Measurements from ENCODE around the gene RIMKLB. TPM values are rescaled to one million over a fixed set of nuclear protein-coding genes. Genes with fewer than 3 reads are reported as not detected.

Gene RIMKLB, protein sequence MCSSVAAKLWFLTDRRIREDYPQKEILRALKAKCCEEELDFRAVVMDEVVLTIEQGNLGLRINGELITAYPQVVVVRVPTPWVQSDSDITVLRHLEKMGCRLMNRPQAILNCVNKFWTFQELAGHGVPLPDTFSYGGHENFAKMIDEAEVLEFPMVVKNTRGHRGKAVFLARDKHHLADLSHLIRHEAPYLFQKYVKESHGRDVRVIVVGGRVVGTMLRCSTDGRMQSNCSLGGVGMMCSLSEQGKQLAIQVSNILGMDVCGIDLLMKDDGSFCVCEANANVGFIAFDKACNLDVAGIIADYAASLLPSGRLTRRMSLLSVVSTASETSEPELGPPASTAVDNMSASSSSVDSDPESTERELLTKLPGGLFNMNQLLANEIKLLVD
- 63.9 TPM for polyA plus RNA-seq (2013, experiment 1 of 4)
- polyA plus RNA-seq (2013, experiment 2 of 4), result 83.0 TPM
- 57.0 TPM for polyA plus RNA-seq (2013, experiment 3 of 4)
- polyA plus RNA-seq (2013, experiment 4 of 4), result 67.2 TPM

DNA sequence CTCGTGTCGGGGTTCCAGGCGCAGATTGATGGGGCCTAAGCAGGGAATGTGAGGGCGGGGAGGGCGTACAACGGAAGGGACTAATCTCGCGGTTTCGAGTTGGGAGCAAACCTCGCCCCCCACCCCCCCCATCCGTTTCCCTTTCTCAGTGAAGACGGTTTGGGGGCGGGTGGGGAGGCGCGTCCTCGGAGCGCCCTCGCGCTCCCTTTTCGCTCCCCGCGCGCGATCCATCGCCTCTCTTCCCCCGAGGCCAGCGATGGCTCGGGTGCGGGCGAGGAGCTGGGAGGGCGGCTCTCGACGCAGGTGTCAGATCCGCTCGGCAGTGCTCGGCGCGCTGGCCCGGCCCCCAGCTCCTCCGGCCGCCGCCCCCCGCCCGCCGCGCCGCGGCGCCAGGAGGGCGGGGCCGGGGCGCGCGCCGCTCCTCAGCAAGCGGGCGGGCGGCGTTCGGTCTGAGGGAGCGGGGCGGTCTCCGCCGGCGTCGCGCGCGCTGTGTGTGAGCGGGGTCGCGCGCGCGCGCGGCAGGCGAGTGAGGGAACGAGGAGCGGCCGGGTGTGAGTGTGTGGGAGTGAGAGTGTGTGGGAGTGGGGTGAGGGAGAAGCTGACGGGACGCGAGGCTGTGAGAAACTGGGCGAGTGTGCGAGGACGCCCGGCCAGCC is at the start of gene RIMKLB:
Gene RIMKLB, plus strand, starts transcription at position 516 of the 656 bp plus-strand sequence. CDS start 15,876 bp downstream, outside the sequence.
- H3K4me3 ChIP-seq (ENCODE audit: insufficient read depth, low read depth, low read length), result peak within 1 kb of the TSS; percentile 78
- H3K27me3 ChIP-seq (ENCODE audit: control insufficient read depth, insufficient read depth, low read length, poor library complexity, severe bottlenecking), result no peaks in the 10 kb centered on the region
- peaks cover 12% of the 10 kb centered on the region for H3K4me1 ChIP-seq (ENCODE audit: control insufficient read depth, insufficient read depth, low read length)
- no peaks in the 10 kb centered on the region for H3K9me3 ChIP-seq (ENCODE audit: control insufficient read depth, low read length)
- no peaks in the 10 kb centered on the region for H3K36me3 ChIP-seq (ENCODE audit: control insufficient read depth, insufficient read depth, low read length)
- peak within 1 kb of the TSS; percentile 95 for H3K27ac ChIP-seq (ENCODE audit: insufficient read depth, low read depth, low read length, poor library complexity, severe bottlenecking)
- WGBS, 2 experiments, result 0 to 1% methylated on average over 88 of the region's 88 CpGs

DNA sequence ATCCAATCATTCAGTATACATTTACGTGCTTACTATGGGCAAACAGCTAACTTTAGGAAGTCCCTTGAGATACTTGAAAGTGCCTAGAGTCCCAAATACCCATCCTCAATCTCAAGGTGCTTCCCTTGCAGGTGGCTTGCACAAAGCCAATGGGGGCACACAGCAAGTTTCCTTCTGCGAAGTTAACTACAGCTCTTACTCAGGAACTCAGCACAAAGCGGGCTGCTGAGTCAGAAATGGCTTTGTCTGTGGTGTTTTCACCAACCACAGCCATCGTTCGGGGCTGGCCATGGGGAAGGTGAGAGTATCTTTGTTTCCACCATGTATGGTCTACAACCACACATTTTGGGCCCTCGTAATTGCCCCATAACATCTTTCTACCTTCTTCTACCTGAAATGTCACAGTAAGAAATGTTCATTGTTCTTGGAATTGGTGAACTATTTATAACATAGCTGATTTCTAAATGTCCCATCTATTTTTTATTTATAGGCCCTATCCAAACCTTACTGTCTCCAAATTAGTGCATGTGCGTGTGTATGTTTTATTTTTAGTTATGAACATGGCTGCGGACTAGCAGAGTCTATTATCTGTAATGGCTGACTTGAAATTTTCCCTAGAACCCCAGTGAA is 49.1 kb upstream of the RIMKLB start:
- 89% methylated on average over 7 to 8 of the region's 8 CpGs for WGBS, 2 experiments
- H3K9me3 ChIP-seq (ENCODE audit: control insufficient read depth, low read length), result no peaks in the 10 kb centered on the region
- no peaks in the 10 kb centered on the region for H3K4me1 ChIP-seq (ENCODE audit: control insufficient read depth, insufficient read depth, low read length)
- no peaks in the 10 kb centered on the region for H3K27me3 ChIP-seq (ENCODE audit: control insufficient read depth, insufficient read depth, low read length, poor library complexity, severe bottlenecking)
- no peaks in the 10 kb centered on the region for H3K36me3 ChIP-seq (ENCODE audit: control insufficient read depth, insufficient read depth, low read length)
- H3K4me3 ChIP-seq (ENCODE audit: insufficient read depth, low read depth, low read length), result no peak overlapping the region
- H3K27ac ChIP-seq (ENCODE audit: insufficient read depth, low read depth, low read length, poor library complexity, severe bottlenecking), result no peak overlapping the region

DNA sequence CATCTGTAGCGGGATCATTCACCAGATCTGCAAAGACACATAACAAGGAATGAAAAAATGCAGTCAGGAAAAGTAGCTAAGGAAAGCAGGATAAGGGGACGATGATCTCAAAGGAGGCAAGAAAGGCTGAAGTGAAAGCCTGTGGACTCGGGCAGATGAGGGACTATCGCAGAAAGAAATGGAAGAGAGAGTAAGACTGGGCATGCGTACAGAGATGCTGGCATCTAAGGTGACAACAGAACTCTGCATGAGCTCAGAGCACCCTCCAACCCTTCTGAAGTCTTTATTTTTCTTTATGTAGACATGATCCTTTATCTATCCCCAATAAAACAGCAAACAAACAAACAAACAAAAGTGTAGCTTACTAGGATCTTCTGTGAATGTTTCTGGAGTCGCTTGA is 42.4 kb upstream of the RIMKLB start:
- H3K27me3 ChIP-seq (ENCODE audit: control insufficient read depth, insufficient read depth, low read length, poor library complexity, severe bottlenecking), result no peaks in the 10 kb centered on the region
- 94 to 95% methylated on average over 6 of the region's 6 CpGs for WGBS, 2 experiments

DNA sequence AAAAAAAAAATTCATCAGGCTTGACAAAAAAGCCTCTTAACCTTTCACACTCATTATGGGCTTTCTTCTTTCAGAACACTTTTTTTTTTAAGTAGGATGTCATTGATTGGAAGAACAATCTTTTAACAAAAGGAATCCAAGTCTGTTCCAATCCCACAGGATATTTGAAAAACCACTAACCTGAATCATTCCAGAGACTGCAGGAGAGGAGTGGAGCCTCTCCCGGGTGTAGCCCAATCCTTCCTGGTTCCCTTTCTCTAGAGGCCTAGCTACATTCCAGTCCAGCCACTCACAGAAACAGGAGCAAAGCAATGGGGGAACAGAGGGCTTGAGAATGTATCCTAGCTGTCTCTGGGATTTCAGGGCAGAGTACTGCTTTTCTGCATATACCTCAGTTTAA is 39.4 kb upstream of the RIMKLB start:
- Histone ChIP-seq H3K27me3 (ENCODE audit: control insufficient read depth, insufficient read depth, low read length, poor library complexity, severe bottlenecking) (no peaks in the 10 kb centered on the region), H3K4me3 (ENCODE audit: insufficient read depth, low read depth, low read length) (no peak overlapping the region), H3K27ac (ENCODE audit: insufficient read depth, low read depth, low read length, poor library complexity, severe bottlenecking) (no peak overlapping the region), H3K9me3 (ENCODE audit: control insufficient read depth, low read length) (no peaks in the 10 kb centered on the region), H3K4me1 (ENCODE audit: control insufficient read depth, insufficient read depth, low read length) (peaks cover 7% of the 10 kb centered on the region), H3K36me3 (ENCODE audit: control insufficient read depth, insufficient read depth, low read length) (no peaks in the 10 kb centered on the region)
- 29 to 42% methylated on average over 1 of the region's 1 CpG for WGBS, 2 experiments

More for the DNA sequence above, 42.4 kb upstream of the RIMKLB start:
- Histone ChIP-seq H3K4me3 (ENCODE audit: insufficient read depth, low read depth, low read length) (no peak overlapping the region), H3K9me3 (ENCODE audit: control insufficient read depth, low read length) (no peaks in the 10 kb centered on the region), H3K27ac (ENCODE audit: insufficient read depth, low read depth, low read length, poor library complexity, severe bottlenecking) (no peak overlapping the region), H3K36me3 (ENCODE audit: control insufficient read depth, insufficient read depth, low read length) (no peaks in the 10 kb centered on the region), H3K4me1 (ENCODE audit: control insufficient read depth, insufficient read depth, low read length) (no peaks in the 10 kb centered on the region)

DNA sequence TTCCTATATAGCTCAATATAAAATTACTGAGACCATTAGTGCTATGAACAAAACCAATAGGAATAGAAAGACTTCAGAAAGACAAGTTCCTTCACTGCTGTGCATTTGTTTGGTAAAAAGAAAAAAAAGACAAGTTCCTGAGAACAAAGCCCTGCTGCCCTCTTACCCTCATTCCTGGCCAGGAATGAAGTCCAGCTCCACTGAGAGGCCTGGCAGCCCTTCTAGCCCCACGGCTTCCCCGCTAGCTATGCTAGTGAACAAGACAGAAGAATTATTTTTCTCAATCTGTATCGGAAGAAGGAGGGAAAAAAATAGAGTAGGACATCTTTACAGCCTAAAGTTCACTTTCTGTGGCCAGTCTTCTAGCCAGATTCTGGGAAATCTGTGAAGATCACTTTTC is 36.8 kb upstream of the RIMKLB start:
- Histone ChIP-seq H3K27me3 (ENCODE audit: control insufficient read depth, insufficient read depth, low read length, poor library complexity, severe bottlenecking) (no peaks in the 10 kb centered on the region), H3K36me3 (ENCODE audit: control insufficient read depth, insufficient read depth, low read length) (no peaks in the 10 kb centered on the region), H3K27ac (ENCODE audit: insufficient read depth, low read depth, low read length, poor library complexity, severe bottlenecking) (no peak overlapping the region), H3K4me3 (ENCODE audit: insufficient read depth, low read depth, low read length) (no peak overlapping the region), H3K9me3 (ENCODE audit: control insufficient read depth, low read length) (no peaks in the 10 kb centered on the region), H3K4me1 (ENCODE audit: control insufficient read depth, insufficient read depth, low read length) (peaks cover 7% of the 10 kb centered on the region)
- 84 to 93% methylated on average over 3 of the region's 3 CpGs for WGBS, 2 experiments

DNA sequence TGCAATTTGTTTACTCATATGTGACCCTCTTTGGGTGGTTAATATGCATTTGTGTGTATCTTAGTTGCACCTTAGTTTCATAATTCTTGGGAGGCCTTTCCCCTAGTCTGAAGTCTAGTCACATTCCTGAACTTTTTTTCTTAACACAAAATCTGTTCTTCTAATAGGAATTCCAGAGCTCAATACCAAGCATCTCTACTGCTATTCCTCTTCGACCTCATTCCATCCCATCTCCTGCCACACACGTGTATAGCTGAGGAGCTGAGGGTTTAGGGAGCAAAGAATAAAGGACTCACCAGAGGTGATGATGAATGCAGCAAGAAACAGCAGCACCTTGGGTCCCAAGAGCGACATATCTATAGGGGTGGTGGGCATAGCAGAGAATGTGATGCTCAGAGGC is 36.0 kb upstream of the RIMKLB start:
- Histone ChIP-seq H3K27me3 (ENCODE audit: control insufficient read depth, insufficient read depth, low read length, poor library complexity, severe bottlenecking) (no peaks in the 10 kb centered on the region), H3K27ac (ENCODE audit: insufficient read depth, low read depth, low read length, poor library complexity, severe bottlenecking) (no peak overlapping the region), H3K9me3 (ENCODE audit: control insufficient read depth, low read length) (no peaks in the 10 kb centered on the region), H3K36me3 (ENCODE audit: control insufficient read depth, insufficient read depth, low read length) (no peaks in the 10 kb centered on the region), H3K4me1 (ENCODE audit: control insufficient read depth, insufficient read depth, low read length) (peaks cover 7% of the 10 kb centered on the region), H3K4me3 (ENCODE audit: insufficient read depth, low read depth, low read length) (no peak overlapping the region)
- WGBS, 2 experiments, result 87 to 95% methylated on average over 2 to 3 of the region's 3 CpGs

DNA sequence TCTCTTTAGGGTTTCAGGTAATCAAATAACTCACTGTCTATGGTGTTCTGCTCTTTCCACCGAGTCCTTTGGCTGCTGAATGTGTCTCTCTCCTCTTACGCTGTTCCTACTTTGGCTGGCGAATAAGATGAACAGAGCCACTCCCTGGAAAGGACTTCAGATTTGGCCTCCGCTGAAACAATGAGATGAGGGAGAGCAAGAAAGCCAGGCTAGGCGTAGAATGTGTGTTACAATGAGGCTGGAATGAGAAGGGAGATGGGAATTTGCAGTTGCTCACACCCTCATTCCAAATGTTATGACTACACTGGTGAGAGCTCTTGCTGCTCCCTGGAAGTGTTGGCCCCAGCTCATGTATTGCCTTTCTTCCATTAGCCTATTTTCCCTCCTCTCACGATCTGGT is 35.2 kb upstream of the RIMKLB start, which contains the start of gene MFAP5:
Gene MFAP5, minus strand, starts transcription at position 234 of the 400 bp plus-strand sequence. CDS start 722 bp downstream, outside the sequence.
- peaks cover 7% of the 10 kb centered on the region for H3K4me1 ChIP-seq (ENCODE audit: control insufficient read depth, insufficient read depth, low read length)
- H3K4me3 ChIP-seq (ENCODE audit: insufficient read depth, low read depth, low read length), result no peak within 1 kb of the TSS
- no peaks in the 10 kb centered on the region for H3K36me3 ChIP-seq (ENCODE audit: control insufficient read depth, insufficient read depth, low read length)
- H3K27ac ChIP-seq (ENCODE audit: insufficient read depth, low read depth, low read length, poor library complexity, severe bottlenecking), result no peak within 1 kb of the TSS
- 83 to 84% methylated on average over 6 of the region's 6 CpGs for WGBS, 2 experiments
- no peaks in the 10 kb centered on the region for H3K9me3 ChIP-seq (ENCODE audit: control insufficient read depth, low read length)
- no peaks in the 10 kb centered on the region for H3K27me3 ChIP-seq (ENCODE audit: control insufficient read depth, insufficient read depth, low read length, poor library complexity, severe bottlenecking)

DNA sequence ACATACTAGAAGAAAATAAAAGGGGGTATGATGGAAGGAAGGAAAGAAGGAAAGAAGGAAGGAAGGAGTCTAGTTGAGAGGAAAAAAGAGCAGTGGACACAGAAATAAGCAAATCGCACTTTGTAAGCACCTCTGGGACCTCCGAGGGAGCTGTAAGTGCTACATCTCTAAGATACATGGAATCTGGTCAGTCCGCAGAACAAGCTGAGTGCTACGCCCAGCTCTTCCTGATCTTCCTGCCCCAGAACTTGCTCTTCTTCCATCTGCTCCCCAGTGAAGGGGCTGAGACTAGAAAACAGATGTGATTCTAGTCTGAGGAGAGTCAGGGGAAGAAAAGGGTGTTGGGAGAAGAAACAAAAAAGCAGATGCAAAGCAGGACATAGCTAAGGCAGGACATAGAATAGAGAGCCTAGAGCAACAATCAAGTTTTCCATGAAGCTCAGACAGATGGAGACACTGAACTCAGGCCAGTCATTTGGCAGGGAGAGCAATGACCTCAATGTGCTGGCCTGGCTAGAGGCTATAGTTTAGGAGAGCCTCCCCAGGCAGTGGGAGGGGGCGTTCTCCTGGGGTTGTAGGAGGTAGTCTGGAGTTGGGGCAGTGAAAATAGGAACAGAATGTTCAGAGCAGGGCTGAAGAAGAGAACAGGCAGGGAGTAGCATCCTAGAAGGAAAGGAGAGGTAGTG is 33.4 kb upstream of the RIMKLB start:
- Histone ChIP-seq H3K9me3 (ENCODE audit: control insufficient read depth, low read length) (no peaks in the 10 kb centered on the region), H3K27me3 (ENCODE audit: control insufficient read depth, insufficient read depth, low read length, poor library complexity, severe bottlenecking) (no peaks in the 10 kb centered on the region), H3K4me3 (ENCODE audit: insufficient read depth, low read depth, low read length) (no peak overlapping the region), H3K36me3 (ENCODE audit: control insufficient read depth, insufficient read depth, low read length) (no peaks in the 10 kb centered on the region), H3K4me1 (ENCODE audit: control insufficient read depth, insufficient read depth, low read length) (peaks cover 7% of the 10 kb centered on the region), H3K27ac (ENCODE audit: insufficient read depth, low read depth, low read length, poor library complexity, severe bottlenecking) (no peak overlapping the region)
- WGBS, 2 experiments, result 94 to 96% methylated on average over 5 of the region's 5 CpGs

DNA sequence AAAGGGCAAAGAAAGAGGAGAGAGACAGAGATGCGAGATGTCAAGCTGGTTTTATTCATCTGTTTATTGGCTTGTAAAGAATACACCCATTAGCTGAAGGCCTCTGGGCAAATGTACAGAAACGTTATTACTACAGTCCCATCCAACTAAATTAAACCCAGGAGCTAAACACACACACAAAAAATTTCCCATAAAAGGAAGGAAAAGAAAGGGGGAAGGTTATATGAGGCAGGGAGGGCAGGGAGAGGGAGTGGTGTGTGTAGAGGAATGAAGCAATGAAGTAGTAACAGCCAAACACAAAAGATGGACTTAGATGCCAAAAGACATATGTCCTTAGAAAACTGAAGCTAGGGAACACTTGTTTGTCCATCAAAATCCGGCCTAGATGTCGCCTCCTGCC is 32.0 kb upstream of the RIMKLB start:
- H3K4me1 ChIP-seq (ENCODE audit: control insufficient read depth, insufficient read depth, low read length), result peaks cover 7% of the 10 kb centered on the region
- no peaks in the 10 kb centered on the region for H3K27me3 ChIP-seq (ENCODE audit: control insufficient read depth, insufficient read depth, low read length, poor library complexity, severe bottlenecking)
- H3K36me3 ChIP-seq (ENCODE audit: control insufficient read depth, insufficient read depth, low read length), result no peaks in the 10 kb centered on the region
- H3K9me3 ChIP-seq (ENCODE audit: control insufficient read depth, low read length), result no peaks in the 10 kb centered on the region
- no peak overlapping the region for H3K27ac ChIP-seq (ENCODE audit: insufficient read depth, low read depth, low read length, poor library complexity, severe bottlenecking)
- H3K4me3 ChIP-seq (ENCODE audit: insufficient read depth, low read depth, low read length), result no peak overlapping the region
- WGBS, 2 experiments, result 94 to 97% methylated on average over 3 of the region's 4 CpGs
